ENCODE measurements around the gene FKRP. TPM values are rescaled to one million over a fixed set of nuclear protein-coding genes. Genes with fewer than 3 reads are reported as not detected.
"Not testable (repeated sequence)": the region's sequence is repeated elsewhere in the genome, so short reads cannot be mapped to it uniquely, and the experiment has no call there.

Gene FKRP
- total and polyA plus RNA-seq, 3 donors from 2014 or later, result 22.9 to 37.2 (median 33.0) TPM

DNA sequence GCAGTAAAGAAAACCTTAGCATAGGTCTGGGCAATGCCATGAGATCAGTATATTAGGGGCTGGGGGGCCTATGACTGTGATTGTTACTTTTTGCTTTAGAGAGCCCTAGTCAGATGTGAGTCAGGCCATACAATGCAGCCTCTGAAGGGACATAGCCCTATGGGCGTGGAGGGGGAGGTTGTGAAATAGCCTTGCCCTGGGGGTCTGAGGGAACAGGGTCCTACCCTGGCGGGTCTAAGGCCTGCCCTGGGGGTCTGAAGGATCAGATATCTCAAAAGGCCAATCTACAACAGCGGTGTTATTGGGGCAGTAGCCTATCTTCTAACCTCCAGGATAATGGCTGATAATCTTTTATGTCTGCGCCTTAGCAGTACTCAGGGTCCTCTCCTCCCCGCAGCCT is 56.3 kb downstream of the FKRP start:
- no peak for TF ChIP-seq POLR2A (IDR thresholded peaks at IDR 0.05)
- TF ChIP-seq, protein P1, sequence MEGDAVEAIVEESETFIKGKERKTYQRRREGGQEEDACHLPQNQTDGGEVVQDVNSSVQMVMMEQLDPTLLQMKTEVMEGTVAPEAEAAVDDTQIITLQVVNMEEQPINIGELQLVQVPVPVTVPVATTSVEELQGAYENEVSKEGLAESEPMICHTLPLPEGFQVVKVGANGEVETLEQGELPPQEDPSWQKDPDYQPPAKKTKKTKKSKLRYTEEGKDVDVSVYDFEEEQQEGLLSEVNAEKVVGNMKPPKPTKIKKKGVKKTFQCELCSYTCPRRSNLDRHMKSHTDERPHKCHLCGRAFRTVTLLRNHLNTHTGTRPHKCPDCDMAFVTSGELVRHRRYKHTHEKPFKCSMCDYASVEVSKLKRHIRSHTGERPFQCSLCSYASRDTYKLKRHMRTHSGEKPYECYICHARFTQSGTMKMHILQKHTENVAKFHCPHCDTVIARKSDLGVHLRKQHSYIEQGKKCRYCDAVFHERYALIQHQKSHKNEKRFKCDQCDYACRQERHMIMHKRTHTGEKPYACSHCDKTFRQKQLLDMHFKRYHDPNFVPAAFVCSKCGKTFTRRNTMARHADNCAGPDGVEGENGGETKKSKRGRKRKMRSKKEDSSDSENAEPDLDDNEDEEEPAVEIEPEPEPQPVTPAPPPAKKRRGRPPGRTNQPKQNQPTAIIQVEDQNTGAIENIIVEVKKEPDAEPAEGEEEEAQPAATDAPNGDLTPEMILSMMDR (IDR thresholded peaks at IDR 0.05), result no peak
- intact Hi-C loops (cut with DNase I; ENCODE audit: low total_unique reads), result no loop called here

DNA sequence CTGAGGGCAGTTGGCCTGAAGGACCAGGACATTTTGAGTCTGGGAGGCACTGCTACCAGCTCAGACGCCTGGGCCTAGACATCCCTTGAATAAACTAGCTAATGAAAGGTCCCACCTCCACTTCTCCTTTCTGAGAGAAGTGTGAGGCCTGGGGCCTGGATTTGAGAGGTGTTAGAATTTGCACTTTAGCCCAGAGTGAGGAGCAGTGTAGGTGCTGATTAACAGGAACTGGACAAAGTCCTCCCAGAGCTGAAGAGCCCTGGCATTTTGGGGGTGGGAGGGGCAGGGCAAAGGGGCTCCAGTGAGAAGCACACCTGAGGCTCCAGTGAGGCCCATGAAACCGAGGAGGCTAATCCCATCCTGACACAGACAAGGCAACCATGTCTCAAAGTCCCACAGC is 57.7 kb downstream of the FKRP start:
- H3K36me3 ChIP-seq (ENCODE audit: low read depth, missing control alignments), result no peaks in the 10 kb centered on the region
- H3K9me3 ChIP-seq, result no peaks in the 10 kb centered on the region
- H3K4me3 ChIP-seq, result no peak overlapping the region
- no peak overlapping the region for H3K27ac ChIP-seq
- 81 to 83% methylated on average over 2 of the region's 2 CpGs for WGBS, 2 donors
- no peak for TF ChIP-seq POLR2A (IDR thresholded peaks at IDR 0.05)
- TF ChIP-seq, protein P1 (IDR thresholded peaks at IDR 0.05), result no peak
- DNase-seq, result no peak
- intact Hi-C loops (cut with DNase I; ENCODE audit: low total_unique reads), result no loop called here
- H3K27me3 ChIP-seq, result no peaks in the 10 kb centered on the region
- H3K4me1 ChIP-seq, result peaks cover under 1% of the 10 kb centered on the region

More for the DNA sequence above, 56.3 kb downstream of the FKRP start:
- no peaks in the 10 kb centered on the region for H3K9me3 ChIP-seq
- H3K27me3 ChIP-seq, result no peaks in the 10 kb centered on the region
- H3K4me1 ChIP-seq, result no peaks in the 10 kb centered on the region
- H3K36me3 ChIP-seq (ENCODE audit: low read depth, missing control alignments), result no peaks in the 10 kb centered on the region
- no peak for DNase-seq
- no peak overlapping the region for H3K27ac ChIP-seq
- H3K4me3 ChIP-seq, result no peak overlapping the region
- 81 to 84% methylated on average over 5 of the region's 5 CpGs for WGBS, 2 donors

DNA sequence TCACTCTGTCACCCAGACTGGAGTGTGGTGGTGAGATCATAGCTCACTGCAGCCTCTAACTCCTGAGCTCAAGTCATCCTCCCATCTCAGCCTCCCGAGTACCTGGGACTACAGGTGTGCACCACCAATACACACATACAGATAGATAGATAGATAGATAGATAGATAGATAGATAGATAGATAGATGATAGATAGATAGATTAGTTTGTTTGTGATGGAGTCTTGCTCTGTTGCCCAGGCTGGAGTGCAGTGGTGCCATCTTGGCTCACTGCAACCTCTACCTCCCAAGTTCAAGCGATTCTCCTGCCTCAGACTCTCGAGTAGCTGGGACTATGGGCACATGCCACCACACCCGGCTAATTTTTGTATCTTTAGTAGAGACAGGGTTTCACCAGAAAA is 58.6 kb downstream of the FKRP start:
- 87 to 95% methylated on average over 4 of the region's 4 CpGs for WGBS, 2 donors
- H3K27me3 ChIP-seq, result not testable (repeated sequence)

DNA sequence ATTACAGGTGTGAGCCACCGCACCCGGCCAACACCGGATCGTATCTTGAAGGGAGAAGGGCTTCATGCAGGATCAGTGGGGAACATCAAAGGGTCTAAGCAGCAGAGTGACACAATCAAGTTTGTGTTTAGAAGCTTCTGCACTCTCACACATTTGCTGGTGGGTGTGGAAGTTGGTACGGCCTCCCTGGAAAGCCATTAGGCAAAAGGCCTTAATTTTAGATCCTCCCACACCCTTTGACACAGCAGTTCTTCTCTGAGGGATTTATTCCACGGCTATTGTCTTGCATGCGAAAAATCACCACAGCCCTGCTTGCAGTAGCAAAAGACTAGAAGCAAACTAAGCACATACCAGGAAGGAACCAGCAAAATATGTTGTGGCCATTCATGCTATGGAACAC is 60.8 kb downstream of the FKRP start:
- Histone ChIP-seq H3K9me3 (no peaks in the 10 kb centered on the region), H3K27ac (no peak overlapping the region), H3K4me1 (peaks cover 4% of the 10 kb centered on the region), H3K4me3 (no peak overlapping the region), H3K36me3 (ENCODE audit: low read depth, missing control alignments) (no peaks in the 10 kb centered on the region), H3K27me3 (no peaks in the 10 kb centered on the region)
- no peak for TF ChIP-seq POLR2A (IDR thresholded peaks at IDR 0.05)
- TF ChIP-seq, protein P1 (IDR thresholded peaks at IDR 0.05), result no peak
- WGBS, 2 donors, result 83 to 84% methylated on average over 7 of the region's 7 CpGs
- no peak for DNase-seq
- intact Hi-C loops (cut with DNase I; ENCODE audit: low total_unique reads), result no loop called here

More for the DNA sequence above, 58.6 kb downstream of the FKRP start:
- DNase-seq; H3K9me3 ChIP-seq; H3K4me1 ChIP-seq; H3K4me3 ChIP-seq; intact Hi-C loops (cut with DNase I; ENCODE audit: low total_unique reads); H3K36me3 ChIP-seq (ENCODE audit: low read depth, missing control alignments); H3K27ac ChIP-seq: not testable (repeated sequence)

MicroRNAs encoded within 50 kb of the gene (microRNA counts, 767-probe panel; counts per million panel counts)
- 1,987 to 5,406 counts per million in 2 donors for microRNA hsa-miR-320e

Small RNA genes lying within 50 kb of the gene (microRNA-seq; reads per million reads assigned to microRNA genes)
- 6.2 to 10.4 reads per million in 2 donors for gene MIR320E (ENCODE audit: borderline number of aligned reads in 2 of 2, borderline replicate concordance in 1 of 2)

Small RNA genes lying within 50 kb of the gene (small RNA-seq; reads per million reads assigned to genes)
- 0 to 0.18 reads per million in 2 donors for gene MIR320E
- gene RF00019, result 0 reads per million in 2 donors

Other genes starting within 250 kb of the FKRP start
- gene CALM3, start 144.7 kb upstream of the FKRP start, total RNA-seq, result 100 to 1,000 TPM; 357 to 380 TPM
- 889 TPM for gene CALM3, start 144.7 kb upstream of the FKRP start, polyA plus RNA-seq (ENCODE audit: insufficient read depth, low read depth, low replicate concordance)
- under 1 TPM; 0.63 to 0.87 TPM for gene PTGIR, start 121.0 kb upstream of the FKRP start, total RNA-seq
- gene PTGIR, start 121.0 kb upstream of the FKRP start, polyA plus RNA-seq (ENCODE audit: insufficient read depth, low read depth, low replicate concordance), result 1.0 TPM
- not detected for gene GNG8, start 109.9 kb upstream of the FKRP start, total RNA-seq
- gene GNG8, start 109.9 kb upstream of the FKRP start, polyA plus RNA-seq (ENCODE audit: insufficient read depth, low read depth, low replicate concordance), result not detected
- gene DACT3, start 84.9 kb upstream of the FKRP start, total RNA-seq, result 10 to 100 TPM; 17.2 to 30.6 TPM
- 19.8 TPM for gene DACT3, start 84.9 kb upstream of the FKRP start, polyA plus RNA-seq (ENCODE audit: insufficient read depth, low read depth, low replicate concordance)
- gene PRKD2, start 28.9 kb upstream of the FKRP start, total RNA-seq, result 10 to 100 TPM; 25.6 to 35.4 TPM
- gene PRKD2, start 28.9 kb upstream of the FKRP start, polyA plus RNA-seq (ENCODE audit: insufficient read depth, low read depth, low replicate concordance), result 22.6 TPM
- 100 to 1,000 TPM; 229 to 308 TPM for gene STRN4, start 393 bp downstream of the FKRP start, total RNA-seq
- 213 TPM for gene STRN4, start 393 bp downstream of the FKRP start, polyA plus RNA-seq (ENCODE audit: insufficient read depth, low read depth, low replicate concordance)
- 10 to 100 TPM; 58.1 to 69.9 TPM for gene SLC1A5, start 42.5 kb downstream of the FKRP start, total RNA-seq
- gene SLC1A5, start 42.5 kb downstream of the FKRP start, polyA plus RNA-seq (ENCODE audit: insufficient read depth, low read depth, low replicate concordance), result 91.0 TPM
- 100 to 1,000 TPM; 121 to 140 TPM for gene AP2S1, start 104.8 kb downstream of the FKRP start, total RNA-seq
- gene AP2S1, start 104.8 kb downstream of the FKRP start, polyA plus RNA-seq (ENCODE audit: insufficient read depth, low read depth, low replicate concordance), result 127 TPM
- 100 to 1,000 TPM in 1 of 2 donors, 10 to 100 TPM in 1; 71.9 to 112 TPM for gene ARHGAP35, start 114.9 kb downstream of the FKRP start, total RNA-seq
- 155 TPM for gene ARHGAP35, start 114.9 kb downstream of the FKRP start, polyA plus RNA-seq (ENCODE audit: insufficient read depth, low read depth, low replicate concordance)

Data from testis (tissue), 3 donors.